Upper lobe of right lung (tissue), 1 donor: ENCODE results near the gene CDSN. TPM values are rescaled to one million over a fixed set of nuclear protein-coding genes. Genes with fewer than 3 reads are reported as not detected.

Experiments used
- ATAC-seq: fragments of 200-7000 bp; cut with Tn5 transposase; one replicate; pipeline ENCODE4 v1.9.1; 2020; ENCODE audit warnings: mild to moderate bottlenecking, moderate library complexity
- DNase-seq: peaks from one replicate; pipeline ENCODE4 v3.0.0-alpha.2; 2020
- H3K27ac ChIP-seq: fragments of 200-600 bp; one replicate; pipeline ENCODE4 v1.8.0; 2022
- H3K27me3 ChIP-seq: fragments of 200-600 bp; one replicate; pipeline ENCODE4 v1.8.0; 2022; ENCODE audit warnings: mild to moderate bottlenecking
- H3K36me3 ChIP-seq: fragments of 200-600 bp; one replicate; pipeline ENCODE4 v1.8.0; 2022
- H3K4me1 ChIP-seq: fragments of 200-600 bp; one replicate; pipeline ENCODE4 v1.8.0; 2022
- H3K4me3 ChIP-seq: fragments of 200-600 bp; one replicate; pipeline ENCODE4 v1.8.0; 2022; ENCODE audit warnings: mild to moderate bottlenecking
- H3K9me3 ChIP-seq: fragments of 200-600 bp; one replicate; pipeline ENCODE4 v1.8.0; 2022
- CTCF ChIP-seq: fragments of 200-600 bp; IDR thresholded peaks from one replicate; pipeline ENCODE4 v1.8.0; 2022; ENCODE audit warnings: antibody characterized with exemption
- intact Hi-C: fragments of 100-400 bp; cut with DNase I; formaldehyde crosslinking; loops from one replicate; pipeline ENCODE4 v1.11.0; 2022
- total RNA-seq: library from RNA; stranded (reverse); fragmentation: NEBNext Ultra II Directional; extraction: Animal tissue kit (Norgen Biotek cat#: 25700); gene quantifications from one replicate; pipeline ENCODE4 v1.2.1, GENCODE V29; 2021
- donor health status: DM: no; HTN: yes; CAD: no; lungs with severe emphysema.

The CDSN gene
- total RNA-seq, 1 donor from 2014 or later = not detected

GRCh38 chr6:31092238-31092637, 28.0 kb downstream of the CDSN start:
- H3K9me3 ChIP-seq = no peaks in the 10 kb centered on the region
- no peak for TF ChIP-seq CTCF
- no peak overlapping the region for H3K27ac ChIP-seq
- H3K4me1 ChIP-seq = peaks cover 8% of the 10 kb centered on the region
- H3K4me3 ChIP-seq = no peak overlapping the region
- intact Hi-C loops = no loop called here
- DNase-seq (no peak), ATAC-seq (no peak)
- no peaks in the 10 kb centered on the region for H3K36me3 ChIP-seq
- no peaks in the 10 kb centered on the region for H3K27me3 ChIP-seq

DNA sequence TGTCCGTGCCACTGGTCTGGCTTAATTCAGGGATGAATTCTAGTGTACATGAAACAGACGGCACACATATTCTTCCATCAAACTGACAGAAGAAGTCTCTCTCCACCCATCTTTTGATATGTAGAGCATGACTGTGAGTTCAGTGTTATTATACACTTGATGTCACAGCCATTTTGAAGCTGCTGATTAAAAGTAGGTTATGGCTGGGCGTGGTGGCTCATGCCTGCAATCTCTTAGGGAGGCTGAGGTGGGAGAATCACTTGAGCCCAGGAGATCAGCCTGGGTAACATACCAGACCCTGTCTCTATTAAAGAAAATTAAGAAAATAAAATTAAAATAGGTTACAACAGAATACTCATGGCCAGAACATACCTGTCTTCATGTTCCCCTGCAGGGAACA, 28.6 kb downstream of the CDSN start:
- Histone ChIP-seq H3K27me3 (no peaks in the 10 kb centered on the region), H3K4me3 (no peak overlapping the region), H3K9me3 (no peaks in the 10 kb centered on the region), H3K4me1 (peaks cover 14% of the 10 kb centered on the region), H3K36me3 (no peaks in the 10 kb centered on the region), H3K27ac (no peak overlapping the region)
- TF ChIP-seq CTCF = no peak
- ATAC-seq (no peak), DNase-seq (no peak)
- intact Hi-C loops = no loop called here

- Histone ChIP-seq H3K36me3 (no peaks in the 10 kb centered on the region), H3K4me1 (peaks cover 15% of the 10 kb centered on the region), H3K4me3 (no peak overlapping the region), H3K27ac (no peak overlapping the region), H3K27me3 (peaks cover under 1% of the 10 kb centered on the region), H3K9me3 (no peaks in the 10 kb centered on the region)
- DNase-seq (no peak), ATAC-seq (no peak)
- intact Hi-C loops = no loop called here
- no peak for TF ChIP-seq CTCF
These were observed 29.3 kb downstream of the CDSN start for GRCh38 chr6:31090973-31091364.

GRCh38 chr6:31090275-31090972, 29.8 kb downstream of the CDSN start:
- intact Hi-C loops = no loop called here
- DNase-seq (no peak), ATAC-seq (no peak)
- Histone ChIP-seq H3K9me3 (no peaks in the 10 kb centered on the region), H3K27ac (no peak overlapping the region), H3K4me3 (no peak overlapping the region), H3K4me1 (peaks cover 15% of the 10 kb centered on the region), H3K27me3 (peaks cover 6% of the 10 kb centered on the region), H3K36me3 (no peaks in the 10 kb centered on the region)
- TF ChIP-seq CTCF = no peak

GRCh38 chr6:31087494-31088089, 32.7 kb downstream of the CDSN start:
- H3K27me3 ChIP-seq = peaks cover 9% of the 10 kb centered on the region
- DNase-seq (peak; percentile 86), ATAC-seq (peak; percentile 97)
- intact Hi-C loops = loop anchor here (5.0 kb wide), 1 partner anchor 260 kb away; no protein-coding TSS in a partner anchor
- peaks cover 10% of the 10 kb centered on the region for H3K4me1 ChIP-seq
- no peak overlapping the region for H3K4me3 ChIP-seq
- no peaks in the 10 kb centered on the region for H3K36me3 ChIP-seq
- H3K9me3 ChIP-seq = no peaks in the 10 kb centered on the region
- H3K27ac ChIP-seq = no peak overlapping the region
- peak; percentile 89 for TF ChIP-seq CTCF
